ENCODE measurements around the gene MLN.
A peak's percentile ranks its signal among the peaks of the same experiment; 100 is the strongest.

MLN gene

DNA sequence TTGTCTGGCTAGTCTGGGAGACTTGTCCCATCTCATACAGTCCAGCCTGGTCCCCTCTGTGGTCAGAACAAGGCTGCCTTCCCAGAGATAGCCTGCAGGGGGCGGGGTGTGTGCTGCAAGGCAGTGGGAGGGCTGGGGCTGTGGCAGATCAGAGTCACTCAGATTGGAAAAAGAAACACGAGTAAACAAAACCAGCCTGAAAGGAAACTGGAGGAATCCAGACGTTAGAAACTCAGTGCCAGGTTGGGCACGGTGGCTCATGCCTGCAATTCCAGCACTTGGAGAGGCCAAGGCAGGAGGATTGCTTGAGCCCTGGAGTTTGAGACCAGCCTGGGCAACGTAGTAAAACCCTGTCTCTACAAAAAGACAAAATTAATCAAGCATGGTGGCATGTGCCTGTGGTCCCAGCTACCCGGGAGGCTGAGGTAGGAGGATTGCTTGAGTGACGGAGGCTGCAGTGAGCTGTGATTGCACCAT is 35.1 kb downstream of the MLN start:
- no peak overlapping the region for H3K27ac ChIP-seq (ENCODE audit: poor library complexity, severe bottlenecking)
- no peak for DNase-seq (ENCODE audit: low spot score)
- peaks cover 16% of the 10 kb centered on the region; the same call in 1 of the 2 replicates for H3K36me3 ChIP-seq (ENCODE audit: low read depth)
- no peaks in the 10 kb centered on the region for H3K27me3 ChIP-seq (ENCODE audit: insufficient read depth, poor library complexity, severe bottlenecking)
- peaks cover 24% of the 10 kb centered on the region for H3K4me1 ChIP-seq (ENCODE audit: insufficient read depth, poor library complexity, severe bottlenecking)
- no peak overlapping the region for H3K4me3 ChIP-seq (ENCODE audit: severe bottlenecking)
- H3K9me3 ChIP-seq (ENCODE audit: severe bottlenecking) = no peaks in the 10 kb centered on the region
- no peak for ATAC-seq (ENCODE audit: low read depth)
- TF ChIP-seq, protein P1, sequence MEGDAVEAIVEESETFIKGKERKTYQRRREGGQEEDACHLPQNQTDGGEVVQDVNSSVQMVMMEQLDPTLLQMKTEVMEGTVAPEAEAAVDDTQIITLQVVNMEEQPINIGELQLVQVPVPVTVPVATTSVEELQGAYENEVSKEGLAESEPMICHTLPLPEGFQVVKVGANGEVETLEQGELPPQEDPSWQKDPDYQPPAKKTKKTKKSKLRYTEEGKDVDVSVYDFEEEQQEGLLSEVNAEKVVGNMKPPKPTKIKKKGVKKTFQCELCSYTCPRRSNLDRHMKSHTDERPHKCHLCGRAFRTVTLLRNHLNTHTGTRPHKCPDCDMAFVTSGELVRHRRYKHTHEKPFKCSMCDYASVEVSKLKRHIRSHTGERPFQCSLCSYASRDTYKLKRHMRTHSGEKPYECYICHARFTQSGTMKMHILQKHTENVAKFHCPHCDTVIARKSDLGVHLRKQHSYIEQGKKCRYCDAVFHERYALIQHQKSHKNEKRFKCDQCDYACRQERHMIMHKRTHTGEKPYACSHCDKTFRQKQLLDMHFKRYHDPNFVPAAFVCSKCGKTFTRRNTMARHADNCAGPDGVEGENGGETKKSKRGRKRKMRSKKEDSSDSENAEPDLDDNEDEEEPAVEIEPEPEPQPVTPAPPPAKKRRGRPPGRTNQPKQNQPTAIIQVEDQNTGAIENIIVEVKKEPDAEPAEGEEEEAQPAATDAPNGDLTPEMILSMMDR (IDR thresholded peaks at IDR 0.05; ENCODE audit: poor library complexity, severe bottlenecking) = peak; percentile 76

- H3K9me3 ChIP-seq (ENCODE audit: severe bottlenecking) = no peaks in the 10 kb centered on the region
- DNase-seq (ENCODE audit: low spot score) (no peak), ATAC-seq (ENCODE audit: low read depth) (no peak)
- peaks cover 14% of the 10 kb centered on the region for H3K4me1 ChIP-seq (ENCODE audit: insufficient read depth, poor library complexity, severe bottlenecking)
- peaks cover 3% of the 10 kb centered on the region; the same call in 1 of the 2 replicates for H3K36me3 ChIP-seq (ENCODE audit: low read depth)
- no peaks in the 10 kb centered on the region for H3K27me3 ChIP-seq (ENCODE audit: insufficient read depth, poor library complexity, severe bottlenecking)
- H3K4me3 ChIP-seq (ENCODE audit: severe bottlenecking) = no peak overlapping the region
- TF ChIP-seq, protein P1 (IDR thresholded peaks at IDR 0.05; ENCODE audit: poor library complexity, severe bottlenecking) = no peak
- no peak overlapping the region for H3K27ac ChIP-seq (ENCODE audit: poor library complexity, severe bottlenecking)
These were observed 36.6 kb downstream of the MLN start for GRCh38 chr6:33766921-33767907.

- H3K27ac ChIP-seq (ENCODE audit: poor library complexity, severe bottlenecking) = no peak overlapping the region
- TF ChIP-seq, protein P1 (IDR thresholded peaks at IDR 0.05; ENCODE audit: poor library complexity, severe bottlenecking) = no peak
These were observed 38.4 kb downstream of the MLN start for GRCh38 chr6:33765368-33765767.

DNA sequence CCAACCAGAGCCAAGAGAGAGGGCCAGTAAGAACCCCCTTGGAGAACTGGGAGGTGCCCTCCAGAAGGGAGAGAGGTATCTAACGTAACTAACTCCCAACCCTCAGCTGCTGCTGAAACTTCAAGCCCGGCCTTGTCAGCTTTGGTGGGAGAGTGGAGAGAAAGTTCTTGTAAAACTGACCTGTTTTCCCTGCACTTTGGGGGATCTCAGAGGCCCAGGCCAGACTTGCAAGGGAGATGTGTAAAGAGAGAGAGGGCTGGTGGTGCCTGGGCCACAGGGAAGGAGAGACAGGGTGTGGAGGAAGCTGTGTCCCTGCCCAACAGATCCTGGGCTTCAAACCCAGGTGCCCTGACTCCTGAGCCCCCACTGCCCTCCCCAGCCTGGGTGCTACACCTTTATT is 39.8 kb downstream of the MLN start:
- no peak overlapping the region for H3K27ac ChIP-seq (ENCODE audit: poor library complexity, severe bottlenecking)
- no peaks in the 10 kb centered on the region for H3K9me3 ChIP-seq (ENCODE audit: severe bottlenecking)
- H3K36me3 ChIP-seq (ENCODE audit: low read depth) = no peaks in the 10 kb centered on the region
- TF ChIP-seq, protein P1 (IDR thresholded peaks at IDR 0.05; ENCODE audit: poor library complexity, severe bottlenecking) = no peak
- DNase-seq (ENCODE audit: low spot score) (no peak), ATAC-seq (ENCODE audit: low read depth) (no peak)
- H3K4me1 ChIP-seq (ENCODE audit: insufficient read depth, poor library complexity, severe bottlenecking) = peaks cover 3% of the 10 kb centered on the region
- no peak overlapping the region for H3K4me3 ChIP-seq (ENCODE audit: severe bottlenecking)
- H3K27me3 ChIP-seq (ENCODE audit: insufficient read depth, poor library complexity, severe bottlenecking) = no peaks in the 10 kb centered on the region

More at GRCh38 chr6:33765368-33765767, 38.4 kb downstream of the MLN start:
- Histone ChIP-seq H3K4me1 (ENCODE audit: insufficient read depth, poor library complexity, severe bottlenecking) (no peaks in the 10 kb centered on the region), H3K36me3 (ENCODE audit: low read depth) (no peaks in the 10 kb centered on the region), H3K9me3 (ENCODE audit: severe bottlenecking) (no peaks in the 10 kb centered on the region), H3K27me3 (ENCODE audit: insufficient read depth, poor library complexity, severe bottlenecking) (no peaks in the 10 kb centered on the region), H3K4me3 (ENCODE audit: severe bottlenecking) (no peak overlapping the region)
- no peak for ATAC-seq (ENCODE audit: low read depth)
- no peak for DNase-seq (ENCODE audit: low spot score)

All from RWPE2 (cell line).